ENCODE results near the gene MMP7. TPM values are rescaled to one million over a fixed set of nuclear protein-coding genes. Genes with fewer than 3 reads are reported as not detected.
A peak's percentile ranks its signal among the peaks of the same experiment; 100 is the strongest.

The MMP7 gene
- polyA plus RNA-seq, 2 of the 4 experiments (the other 2 are of a cell fraction) = 8.9 to 54.8 TPM

GRCh38 chr11:102560555-102561011, 30.0 kb upstream of the MMP7 start:
- CTCF ChIA-PET = no interaction called here
- POLR2A ChIA-PET = no interaction called here
- DNase-seq (ENCODE audit: low read depth in 1 of 2, low spot score in 1 of 2) (no peak), ATAC-seq (no peak), FAIRE-seq (no peak)
- no peak overlapping the region for H3K4me3 ChIP-seq
- peaks cover 25% of the 10 kb centered on the region; the same call in 2 of the 3 replicates for H3K4me1 ChIP-seq
- H3K27ac ChIP-seq = peak overlapping the region; percentile 29 to 69; a peak in 4 of 6 replicates
- no peaks in the 10 kb centered on the region; the same call in 2 of the 3 replicates for H3K9me3 ChIP-seq
- H3K4me2 ChIP-seq = peak overlapping the region; percentile 49
- TF ChIP-seq HOXB13 (CRISPR knock-in tag; IDR thresholded peaks at IDR 0.05; ENCODE audit: low read depth) (no peak), BCL3 (IDR thresholded peaks at IDR 0.05) (no peak), POLR2A (IDR thresholded peaks at IDR 0.05; ENCODE audit: low read length) (no peak), RFX5 (IDR thresholded peaks at IDR 0.05) (no peak)
- TF ChIP-seq, protein P1, sequence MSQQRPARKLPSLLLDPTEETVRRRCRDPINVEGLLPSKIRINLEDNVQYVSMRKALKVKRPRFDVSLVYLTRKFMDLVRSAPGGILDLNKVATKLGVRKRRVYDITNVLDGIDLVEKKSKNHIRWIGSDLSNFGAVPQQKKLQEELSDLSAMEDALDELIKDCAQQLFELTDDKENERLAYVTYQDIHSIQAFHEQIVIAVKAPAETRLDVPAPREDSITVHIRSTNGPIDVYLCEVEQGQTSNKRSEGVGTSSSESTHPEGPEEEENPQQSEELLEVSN (IDR thresholded peaks at IDR 0.05; ENCODE audit: borderline replicate concordance, low read depth) = no peak
- WGBS (ENCODE audit: missing lambda C conversion rate) = 48% methylated on average over 6 of the region's 6 CpGs

DNA sequence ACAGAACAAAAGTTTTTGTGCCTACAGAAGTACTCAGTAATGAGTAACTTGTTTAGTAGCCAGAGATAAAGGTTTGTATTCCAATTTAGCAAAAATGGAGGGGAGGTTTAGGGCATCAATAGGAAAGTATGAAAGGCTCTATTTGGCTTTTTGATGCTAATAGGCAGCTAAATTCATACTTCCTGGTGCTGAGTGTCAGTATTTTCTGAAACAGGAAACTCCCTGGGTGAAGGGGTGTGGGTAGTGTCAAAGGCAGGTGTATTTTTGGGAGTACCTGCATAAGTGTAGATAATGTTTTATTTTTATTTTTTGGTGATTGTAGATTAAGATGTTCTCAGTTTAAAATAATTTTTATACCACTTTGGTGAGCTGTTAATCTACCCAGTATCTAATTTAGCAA, 29.3 kb upstream of the MMP7 start:
- Histone ChIP-seq H3K4me1 (peaks cover 27% of the 10 kb centered on the region; the same call in 2 of the 3 replicates), H3K9me3 (no peaks in the 10 kb centered on the region), H3K4me3 (no peak overlapping the region), H3K27ac (peak overlapping the region; percentile 6 to 60; a peak in 3 of 6 replicates), H3K4me2 (no peak overlapping the region)
- DNase-seq (ENCODE audit: low read depth in 1 of 2, low spot score in 1 of 2) (no peak), ATAC-seq (no peak), FAIRE-seq (no peak)
- no peak for TF ChIP-seq SMC3 (IDR thresholded peaks at IDR 0.05)
- TF ChIP-seq NR3C1 (IDR thresholded peaks at IDR 0.05) = no peak
- no peak for TF ChIP-seq RFX5 (IDR thresholded peaks at IDR 0.05)
- TF ChIP-seq FOSB (CRISPR knock-in tag; IDR thresholded peaks at IDR 0.05) = no peak
- no peak for TF ChIP-seq SREBF2 (IDR thresholded peaks at IDR 0.05)
- no peak for TF ChIP-seq EHMT2 (IDR thresholded peaks at IDR 0.05; ENCODE audit: low read depth)
- TF ChIP-seq GATA3 (IDR thresholded peaks at IDR 0.05; ENCODE audit: borderline replicate concordance) = no peak
- TF ChIP-seq MYC (IDR thresholded peaks at IDR 0.05; ENCODE audit: borderline replicate concordance, low read length) = no peak
- TF ChIP-seq ESRRA (IDR thresholded peaks at IDR 0.05; ENCODE audit: borderline replicate concordance, low read length) = no peak
- TF ChIP-seq POLR2AphosphoS2 (conservative IDR thresholded peaks at IDR 0.05; ENCODE audit: low read length) = no peak
- TF ChIP-seq JUNB (IDR thresholded peaks at IDR 0.05) = no peak
- no peak for TF ChIP-seq NPAS2 (CRISPR knock-in tag; IDR thresholded peaks at IDR 0.05; ENCODE audit: borderline replicate concordance)
- ChIA-PET POLR2A (no interaction called here), CTCF (interaction anchor here (0.9 kb wide), 1 partner anchor 18 kb away, joined by 3 read pairs; no protein-coding TSS in a partner anchor)

DNA sequence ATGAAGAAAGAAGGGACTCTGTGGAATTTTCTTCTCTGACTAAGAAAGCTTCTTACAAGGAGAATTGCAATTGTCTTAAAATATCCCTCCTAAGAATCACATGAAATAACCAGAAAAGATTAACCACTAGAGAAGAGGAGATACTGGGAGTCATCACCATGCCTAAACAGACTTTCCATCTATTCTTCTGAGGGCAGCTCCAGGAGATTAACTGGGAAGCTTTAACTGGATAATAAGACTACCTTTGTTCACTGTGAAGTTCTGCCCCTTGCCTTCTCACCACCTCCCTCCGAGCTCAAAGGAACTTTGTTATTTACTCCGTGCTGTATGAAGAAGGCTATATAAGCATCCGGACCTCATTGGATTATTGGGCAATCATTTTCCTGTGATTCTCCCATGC, 24.5 kb upstream of the MMP7 start:
- WGBS (ENCODE audit: missing lambda C conversion rate) = 85% methylated on average over 3 of the region's 3 CpGs
- Histone ChIP-seq H3K4me1 (peaks cover 50% of the 10 kb centered on the region), H3K9me3 (no peaks in the 10 kb centered on the region), H3K4me2 (no peak overlapping the region), H3K27ac (peak overlapping the region; percentile 88 to 95; a peak in 5 of 6 replicates), H3K4me3 (no peak overlapping the region)
- TF ChIP-seq FOSL2 (IDR thresholded peaks at IDR 0.05) (no peak), FOSL2 (CRISPR knock-in tag; IDR thresholded peaks at IDR 0.05) (no peak), CEBPB (IDR thresholded peaks at IDR 0.05) (0 out of 4 replicates have a peak, but pooled peaks of 1 of the 2 experiments have one; percentile 17)
- ChIA-PET CTCF (interaction anchor here (0.6 to 1.5 kb wide), 3 partner anchors 18 to 58 kb away, joined by 3 to 7 read pairs (median 4); no protein-coding TSS in a partner anchor), POLR2A (no interaction called here)
- no peak for FAIRE-seq
- DNase-seq (ENCODE audit: low read depth in 1 of 2, low spot score in 1 of 2) = no peak
- ATAC-seq = no peak

GRCh38 chr11:102553835-102554282, 23.3 kb upstream of the MMP7 start:
- DNase-seq (ENCODE audit: low read depth in 1 of 2, low spot score in 1 of 2) (peak; percentile 46 to 87), ATAC-seq (peak; percentile 63 to 64), FAIRE-seq (no peak)
- ChIA-PET POLR2A (interaction anchor here (0.6 to 1.0 kb wide), 2 partner anchors 10 to 166 kb away, joined by 3 to 5 read pairs; no protein-coding TSS in a partner anchor), CTCF (interaction anchor here (1.2 to 1.5 kb wide), 2 partner anchors 59 to 60 kb away, joined by 4 to 7 read pairs; no protein-coding TSS in a partner anchor)
- H3K27ac ChIP-seq = peak overlapping the region; percentile 88 to 95
- peak overlapping the region; percentile 92 for H3K4me2 ChIP-seq
- no peak overlapping the region for H3K4me3 ChIP-seq
- peaks cover 44% of the 10 kb centered on the region for H3K4me1 ChIP-seq
- H3K9me3 ChIP-seq = no peaks in the 10 kb centered on the region
- whole genome bisulfite sequencing (ENCODE audit: missing lambda C conversion rate) = 30% methylated on average over 5 of the region's 5 CpGs
- TF ChIP-seq RCOR1 (IDR thresholded peaks at IDR 0.05; ENCODE audit: low read depth, low read length) (no peak), FOXS1 (CRISPR knock-in tag; IDR thresholded peaks at IDR 0.05) (no peak), JUNB (IDR thresholded peaks at IDR 0.05) (peak; percentile 73), ZC3H11A (IDR thresholded peaks at IDR 0.05) (no peak), MYC (IDR thresholded peaks at IDR 0.05; ENCODE audit: borderline replicate concordance, low read length) (no peak), EHMT2 (IDR thresholded peaks at IDR 0.05; ENCODE audit: low read depth) (no peak), RNF2 (IDR thresholded peaks at IDR 0.05; ENCODE audit: borderline replicate concordance, low read depth) (no peak), REST (IDR thresholded peaks at IDR 0.05) (no peak), JUN (IDR thresholded peaks at IDR 0.05) (peak in 1 of 2 experiments; percentile 42; a peak in 1 of 5 replicates), MAZ (IDR thresholded peaks at IDR 0.05; ENCODE audit: borderline replicate concordance, low read depth, low read length) (no peak), EHF (CRISPR knock-in tag; IDR thresholded peaks at IDR 0.05) (no peak)

Measured in A549 (cell line).